Endothelial cell of umbilical vein (primary cell): ENCODE results near the gene PDE10A. TPM values are rescaled to one million over a fixed set of nuclear protein-coding genes. Genes with fewer than 3 reads are reported as not detected.

Source experiments
- BruUV-seq: library from RNA; stranded (reverse); fragments of 400-500 nt; replicated peaks from 2 replicates; lab custom pipeline; 2021; lab: Mats Ljungman, UMichigan
- CTCF ChIA-PET: fragments of 300-600, 350-600 bp; sonication (Branson Sonifier 250); formaldehyde crosslinking; loops from one replicate; lab custom pipeline; 2021; ENCODE audit warnings: antibody characterized with exemption, inconsistent platforms; lab: Charles Lee
- POLR2A ChIA-PET: fragments of 300-600, 350-600 bp; sonication (Branson Sonifier 250); formaldehyde crosslinking; loops from one replicate; lab custom pipeline; 2021; ENCODE audit warnings: antibody characterized with exemption, inconsistent platforms; lab: Charles Lee
- DNase-seq: peaks from one replicate; pipeline ENCODE4 v3.0.0-alpha.2; 2011; ENCODE audit warnings: low read depth, low spot score
- FAIRE-seq: peaks from 2 replicates; lab custom pipeline; 2011; peaks lifted over from hg19 to GRCh38; lab: Jason Lieb, UNC
- H2AFZ ChIP-seq: 2 replicates; pipeline ENCODE4 v1.6.0; 2012; ENCODE audit warnings: low read depth, low read length, control low read depth, inconsistent platforms
- H3K27ac ChIP-seq: 2 replicates; pipeline ENCODE4 v1.5.1; 2011; ENCODE audit warnings: low read depth, mild to moderate bottlenecking, control low read depth, low read length, moderate library complexity; ENCODE audit not compliant: insufficient read depth
- H3K27me3 ChIP-seq, 2 experiments: 2 replicates each; pipeline versions ENCODE4 v1.6.0 to v1.6.1; 2011; ENCODE audit warnings: low read length in 2 of 2, mixed read lengths in 1 of 2; ENCODE audit not compliant: control insufficient read depth in 2 of 2, insufficient read depth in 2 of 2
- H3K36me3 ChIP-seq, 2 experiments: 2 replicates in 1 of 2; 3 replicates in 1 of 2; pipeline ENCODE4 v1.5.1; 2011; ENCODE audit warnings: low read length in 2 of 2, mild to moderate bottlenecking in 1 of 2, moderate library complexity in 1 of 2; ENCODE audit not compliant: control insufficient read depth in 2 of 2, insufficient read depth in 2 of 2; ENCODE audit errors: extremely low read depth in 1 of 2
- H3K4me1 ChIP-seq: 3 replicates; pipeline ENCODE4 v1.5.1; 2011; ENCODE audit warnings: mild to moderate bottlenecking, low read length; ENCODE audit not compliant: control insufficient read depth, insufficient read depth; ENCODE audit errors: extremely low read depth
- H3K4me2 ChIP-seq: 2 replicates; pipeline ENCODE4 v1.6.1; 2011; ENCODE audit warnings: low read length, control low read depth, mixed read lengths; ENCODE audit not compliant: insufficient read depth
- H3K4me3 ChIP-seq, 3 experiments: fragments of 200-600 bp in 1 of 3; sonication (generic), shearing (Covaris generic) in 1 of 3; replicated peaks in 1 of 3; 2 replicates each; pipeline ENCODE4 v1.5.1; 2011 to 2016; ENCODE audit warnings: control low read depth in 3 of 3, low read length in 3 of 3, mild to moderate bottlenecking in 2 of 3, inconsistent platforms in 1 of 3, low read depth in 1 of 3, moderate library complexity in 1 of 3; ENCODE audit not compliant: insufficient read depth in 1 of 3
- H3K79me2 ChIP-seq: 2 replicates; pipeline ENCODE4 v1.6.0; 2012; ENCODE audit warnings: low read length, inconsistent platforms; ENCODE audit not compliant: control insufficient read depth, insufficient read depth
- H3K9ac ChIP-seq: replicated peaks from 2 replicates; pipeline ENCODE3; 2011; ENCODE audit warnings: low read length, control low read depth; ENCODE audit not compliant: insufficient read depth; ENCODE audit errors: extremely low read depth
- H3K9me1 ChIP-seq: replicated peaks from 3 replicates; pipeline ENCODE4 v1.6.0; 2011; ENCODE audit warnings: mild to moderate bottlenecking, low read length; ENCODE audit not compliant: control insufficient read depth, insufficient read depth; ENCODE audit errors: extremely low read depth
- H3K9me3 ChIP-seq: replicated peaks from 2 replicates; pipeline ENCODE4 v1.5.1; 2012; ENCODE audit warnings: low read length, inconsistent platforms; ENCODE audit not compliant: control insufficient read depth, insufficient read depth
- H4K20me1 ChIP-seq: replicated peaks from 2 replicates; pipeline ENCODE3; 2011; ENCODE audit warnings: mild to moderate bottlenecking, low read length; ENCODE audit not compliant: control insufficient read depth, insufficient read depth; ENCODE audit errors: extremely low read depth
- EZH2 ChIP-seq: IDR thresholded peaks from 2 replicates; pipeline ENCODE4 v1.6.1; 2012; ENCODE audit warnings: borderline replicate concordance, low read depth, mild to moderate bottlenecking, moderate library complexity, low read length, inconsistent platforms; ENCODE audit not compliant: severe bottlenecking
- FOS ChIP-seq: IDR thresholded peaks from 2 replicates; pipeline ENCODE4 v1.6.1; 2011; ENCODE audit warnings: mild to moderate bottlenecking, low read length, moderate library complexity, borderline replicate concordance; ENCODE audit not compliant: insufficient read depth
- GATA2 ChIP-seq: IDR thresholded peaks from 2 replicates; pipeline ENCODE4 v1.7.0; 2011; ENCODE audit warnings: low read depth, mild to moderate bottlenecking, moderate library complexity, mixed read lengths, low read length; ENCODE audit not compliant: insufficient read length, insufficient read depth
- JUN ChIP-seq: IDR thresholded peaks from 2 replicates; pipeline ENCODE4 v1.6.1; 2011; ENCODE audit warnings: borderline replicate concordance, low read depth; ENCODE audit not compliant: insufficient read length, insufficient read depth
- MYC ChIP-seq: IDR thresholded peaks from one replicate; pipeline ENCODE4 v1.6.1; 2011; ENCODE audit warnings: mild to moderate bottlenecking, low read depth, low read length
- POLR2AphosphoS5 ChIP-seq: IDR thresholded peaks from 2 replicates; pipeline ENCODE4 v1.6.1; 2012; ENCODE audit warnings: low read depth, mild to moderate bottlenecking, control low read depth, low read length, moderate library complexity; ENCODE audit not compliant: insufficient read depth
- dilution Hi-C: fragments of 300-500 bp; cut with MboI; formaldehyde crosslinking; loops from one replicate; pipeline ENCODE4 v1.15.0; 2019; ENCODE audit warnings: low sequenced_read_pairs; ENCODE audit not compliant: extremely low pct_ligation_motif_present
- intact Hi-C: fragments of 100-400 bp; cut with micrococcal nuclease; formaldehyde crosslinking; loops from one replicate; pipeline ENCODE4 v1.10.0; 2022
- polyA plus RNA-seq, 4 experiments: library from polyadenylated mRNA; depleted of rRNA in 3 of 4; stranded (reverse) in 3 of 4; unstranded in 1 of 4; fragments of >200 nt; gene quantifications; 2 replicates each; pipeline versions ENCODE4 v1.2.1 to v1.2.3, GENCODE V29; 2011 to 2012; ENCODE audit warnings: missing spikeins in 1 of 4
- total RNA-seq: library from RNA; stranded (reverse); gene quantifications from 2 replicates; pipeline ENCODE4 v1.2.3, GENCODE V29; 2021
- TF ChIP-seq, protein P1 (sequence below), 2 donors: IDR thresholded peaks; 1 replicate in 1 of 2; 2 replicates in 1 of 2; pipeline ENCODE4 v1.5.1; 2011; ENCODE audit warnings: low read length in 2 of 2, mild to moderate bottlenecking in 2 of 2, moderate library complexity in 2 of 2, control low read depth in 1 of 2, inconsistent platforms in 1 of 2, low read depth in 1 of 2; ENCODE audit not compliant: insufficient read depth in 1 of 2; ENCODE audit errors: extremely low read depth in 1 of 2
- TF ChIP-seq, protein P2 (sequence below): IDR thresholded peaks from 2 replicates; pipeline ENCODE4 v1.6.1; 2011; ENCODE audit not compliant: insufficient read depth, insufficient read length

The PDE10A gene
- total and polyA plus RNA-seq, 2 donors (not counting 3 experiments of a cell fraction or from before 2014, with no cell fraction given), result 0.86 to 2.9 TPM

DNA sequence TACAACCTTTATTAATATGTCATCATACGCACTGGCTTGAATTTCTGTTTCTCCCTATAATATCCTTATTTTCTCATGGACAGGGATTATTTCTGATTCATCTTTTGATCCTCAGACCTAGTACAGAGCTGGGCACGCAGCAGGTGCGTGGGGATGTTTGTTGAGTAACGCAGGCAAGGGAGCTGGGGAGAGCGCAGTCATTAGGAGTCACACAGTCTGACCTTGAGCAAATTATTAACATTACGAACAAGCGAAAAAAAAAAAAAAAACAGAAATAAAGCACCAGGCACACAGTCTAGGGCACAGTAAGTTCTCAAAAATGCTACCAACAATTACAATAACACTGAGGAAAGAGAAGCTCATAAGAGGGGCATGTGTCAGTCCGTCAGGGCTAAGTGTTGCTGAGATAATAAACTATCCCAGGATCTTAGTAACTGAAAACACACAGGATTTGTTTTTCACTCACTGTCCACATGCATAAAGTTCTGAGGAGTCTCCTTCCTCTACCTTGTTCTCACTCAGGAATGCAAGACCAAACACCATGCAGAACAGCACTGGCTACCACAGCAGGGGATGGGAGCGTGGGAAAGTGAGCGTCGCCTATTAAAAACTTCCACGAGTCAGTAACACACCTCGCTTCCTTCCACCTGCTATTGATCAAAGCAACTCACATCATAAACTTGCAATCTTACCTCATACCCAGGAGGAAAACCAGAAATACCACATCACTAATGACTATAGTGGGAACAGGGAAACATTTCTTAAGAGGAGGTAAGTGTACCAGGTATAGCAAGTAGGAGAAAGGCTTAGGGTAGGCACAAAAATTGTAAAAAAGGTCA lies 56.9 kb downstream of the PDE10A start:
- FAIRE-seq (no peak), DNase-seq (no peak)
- ChIA-PET CTCF (interaction anchor here (1.5 kb wide), 1 partner anchor 166 kb away, joined by 3 read pairs; no protein-coding TSS in a partner anchor), POLR2A (no interaction called here)
- Histone ChIP-seq H3K9me3 (no peaks in the 10 kb centered on the region), H3K36me3 (no peaks in the 10 kb centered on the region), H2AFZ (no peak overlapping the region), H3K79me2 (no peaks in the 10 kb centered on the region), H3K9ac (no peak overlapping the region), H3K4me3 (no peak overlapping the region), H3K27me3 (no peaks in the 10 kb centered on the region), H3K4me1 (no peaks in the 10 kb centered on the region), H3K4me2 (no peak overlapping the region), H3K9me1 (no peaks in the 10 kb centered on the region), H3K27ac (no peak overlapping the region), H4K20me1 (no peaks in the 10 kb centered on the region)
- dilution Hi-C loops, result no loop called here
- no peak for TF ChIP-seq POLR2AphosphoS5
- no peak for TF ChIP-seq GATA2
- TF ChIP-seq EZH2, result no peak
- TF ChIP-seq, protein P1, sequence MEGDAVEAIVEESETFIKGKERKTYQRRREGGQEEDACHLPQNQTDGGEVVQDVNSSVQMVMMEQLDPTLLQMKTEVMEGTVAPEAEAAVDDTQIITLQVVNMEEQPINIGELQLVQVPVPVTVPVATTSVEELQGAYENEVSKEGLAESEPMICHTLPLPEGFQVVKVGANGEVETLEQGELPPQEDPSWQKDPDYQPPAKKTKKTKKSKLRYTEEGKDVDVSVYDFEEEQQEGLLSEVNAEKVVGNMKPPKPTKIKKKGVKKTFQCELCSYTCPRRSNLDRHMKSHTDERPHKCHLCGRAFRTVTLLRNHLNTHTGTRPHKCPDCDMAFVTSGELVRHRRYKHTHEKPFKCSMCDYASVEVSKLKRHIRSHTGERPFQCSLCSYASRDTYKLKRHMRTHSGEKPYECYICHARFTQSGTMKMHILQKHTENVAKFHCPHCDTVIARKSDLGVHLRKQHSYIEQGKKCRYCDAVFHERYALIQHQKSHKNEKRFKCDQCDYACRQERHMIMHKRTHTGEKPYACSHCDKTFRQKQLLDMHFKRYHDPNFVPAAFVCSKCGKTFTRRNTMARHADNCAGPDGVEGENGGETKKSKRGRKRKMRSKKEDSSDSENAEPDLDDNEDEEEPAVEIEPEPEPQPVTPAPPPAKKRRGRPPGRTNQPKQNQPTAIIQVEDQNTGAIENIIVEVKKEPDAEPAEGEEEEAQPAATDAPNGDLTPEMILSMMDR (IDR thresholded peaks at IDR 0.05; ENCODE audit: extremely low read depth in 1 of 2, insufficient read depth in 1 of 2, low read depth in 1 of 2, low read length in 2 of 2), result no peak
- TF ChIP-seq, protein P2, sequence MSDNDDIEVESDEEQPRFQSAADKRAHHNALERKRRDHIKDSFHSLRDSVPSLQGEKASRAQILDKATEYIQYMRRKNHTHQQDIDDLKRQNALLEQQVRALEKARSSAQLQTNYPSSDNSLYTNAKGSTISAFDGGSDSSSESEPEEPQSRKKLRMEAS, result no peak
- no peak for TF ChIP-seq FOS
- TF ChIP-seq JUN, result no peak
- TF ChIP-seq MYC, result no peak
- BruUV-seq, result no TSS peak
- intact Hi-C loops, result no loop called here
